Measurements from ENCODE around the gene LRFN4.

The LRFN4 gene

DNA sequence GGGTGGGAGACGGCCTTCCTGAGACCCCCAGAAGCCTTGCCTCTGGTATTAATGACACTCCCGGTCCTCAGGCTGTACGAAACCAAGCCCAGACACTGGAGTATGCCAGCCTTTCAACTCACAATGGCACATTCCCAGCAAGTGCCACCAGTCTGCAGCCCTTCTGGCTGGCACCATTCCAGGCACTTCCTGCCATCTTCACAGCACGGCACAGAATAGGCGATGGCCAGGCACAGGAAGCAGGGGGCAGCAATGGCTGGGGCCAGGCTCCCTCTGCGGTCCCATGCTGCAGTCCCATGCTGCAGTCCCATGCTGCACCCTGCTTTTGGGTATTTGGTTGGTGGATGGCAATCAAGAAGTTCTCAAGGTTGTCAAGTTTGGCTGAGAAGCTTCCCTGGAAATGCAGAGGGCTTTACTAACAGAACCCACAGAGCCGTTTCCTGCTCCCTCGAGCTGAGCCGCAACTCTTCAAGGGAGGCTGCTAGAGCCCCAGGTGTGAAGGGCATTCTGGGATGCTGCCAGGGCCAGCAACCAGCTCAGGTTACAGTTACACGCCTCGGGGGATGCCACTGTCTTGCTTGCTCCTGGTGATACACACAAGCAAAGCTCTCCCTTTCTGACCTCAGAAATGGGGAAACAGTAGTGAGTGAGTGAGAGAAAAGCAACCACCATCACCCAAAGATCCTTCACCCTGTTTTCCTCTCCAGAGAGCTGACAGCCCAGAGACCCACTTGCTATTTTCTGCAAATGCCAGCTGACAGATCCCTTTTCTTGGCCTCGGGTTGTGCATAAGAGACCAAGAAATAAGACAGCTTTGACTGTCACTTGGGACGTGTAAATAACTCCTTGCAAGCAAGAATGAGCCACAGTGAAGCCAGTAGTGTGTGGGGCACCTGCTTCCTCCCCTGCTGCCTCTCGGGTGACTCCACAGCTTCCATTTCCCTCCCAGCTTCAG is 23.9 kb downstream of the LRFN4 start:
- H3K4me3 ChIP-seq (replicated peaks in 1 of 2; ENCODE audit: low read depth in 2 of 2, low read length in 2 of 2), result no peak overlapping the region
- no peak for DNase-seq (ENCODE audit: low read depth in 2 of 2)
- TF ChIP-seq, protein P1, sequence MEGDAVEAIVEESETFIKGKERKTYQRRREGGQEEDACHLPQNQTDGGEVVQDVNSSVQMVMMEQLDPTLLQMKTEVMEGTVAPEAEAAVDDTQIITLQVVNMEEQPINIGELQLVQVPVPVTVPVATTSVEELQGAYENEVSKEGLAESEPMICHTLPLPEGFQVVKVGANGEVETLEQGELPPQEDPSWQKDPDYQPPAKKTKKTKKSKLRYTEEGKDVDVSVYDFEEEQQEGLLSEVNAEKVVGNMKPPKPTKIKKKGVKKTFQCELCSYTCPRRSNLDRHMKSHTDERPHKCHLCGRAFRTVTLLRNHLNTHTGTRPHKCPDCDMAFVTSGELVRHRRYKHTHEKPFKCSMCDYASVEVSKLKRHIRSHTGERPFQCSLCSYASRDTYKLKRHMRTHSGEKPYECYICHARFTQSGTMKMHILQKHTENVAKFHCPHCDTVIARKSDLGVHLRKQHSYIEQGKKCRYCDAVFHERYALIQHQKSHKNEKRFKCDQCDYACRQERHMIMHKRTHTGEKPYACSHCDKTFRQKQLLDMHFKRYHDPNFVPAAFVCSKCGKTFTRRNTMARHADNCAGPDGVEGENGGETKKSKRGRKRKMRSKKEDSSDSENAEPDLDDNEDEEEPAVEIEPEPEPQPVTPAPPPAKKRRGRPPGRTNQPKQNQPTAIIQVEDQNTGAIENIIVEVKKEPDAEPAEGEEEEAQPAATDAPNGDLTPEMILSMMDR (IDR thresholded peaks at IDR 0.05; ENCODE audit: low read depth, low read length), result no peak

GRCh38 chr11:66881451-66881835 is 24.6 kb downstream of the LRFN4 start:
- H3K4me3 ChIP-seq (replicated peaks in 1 of 2; ENCODE audit: low read depth in 2 of 2, low read length in 2 of 2), result no peak overlapping the region
- no peak for DNase-seq (ENCODE audit: low read depth in 2 of 2)
- TF ChIP-seq, protein P1 (IDR thresholded peaks at IDR 0.05; ENCODE audit: low read depth, low read length), result no peak

GRCh38 chr11:66881927-66882452 is 25.1 kb downstream of the LRFN4 start:
- no peak overlapping the region for H3K4me3 ChIP-seq (replicated peaks in 1 of 2; ENCODE audit: low read depth in 2 of 2, low read length in 2 of 2)
- TF ChIP-seq, protein P1 (IDR thresholded peaks at IDR 0.05; ENCODE audit: low read depth, low read length), result no peak
- no peak for DNase-seq (ENCODE audit: low read depth in 2 of 2)

- DNase-seq (ENCODE audit: low read depth in 2 of 2), result no peak
- TF ChIP-seq, protein P1 (IDR thresholded peaks at IDR 0.05; ENCODE audit: low read depth, low read length), result no peak
- H3K4me3 ChIP-seq (replicated peaks in 1 of 2; ENCODE audit: low read depth in 2 of 2, low read length in 2 of 2), result no peak overlapping the region
Measured at GRCh38 chr11:66882561-66883015, 25.7 kb downstream of the LRFN4 start.

DNA sequence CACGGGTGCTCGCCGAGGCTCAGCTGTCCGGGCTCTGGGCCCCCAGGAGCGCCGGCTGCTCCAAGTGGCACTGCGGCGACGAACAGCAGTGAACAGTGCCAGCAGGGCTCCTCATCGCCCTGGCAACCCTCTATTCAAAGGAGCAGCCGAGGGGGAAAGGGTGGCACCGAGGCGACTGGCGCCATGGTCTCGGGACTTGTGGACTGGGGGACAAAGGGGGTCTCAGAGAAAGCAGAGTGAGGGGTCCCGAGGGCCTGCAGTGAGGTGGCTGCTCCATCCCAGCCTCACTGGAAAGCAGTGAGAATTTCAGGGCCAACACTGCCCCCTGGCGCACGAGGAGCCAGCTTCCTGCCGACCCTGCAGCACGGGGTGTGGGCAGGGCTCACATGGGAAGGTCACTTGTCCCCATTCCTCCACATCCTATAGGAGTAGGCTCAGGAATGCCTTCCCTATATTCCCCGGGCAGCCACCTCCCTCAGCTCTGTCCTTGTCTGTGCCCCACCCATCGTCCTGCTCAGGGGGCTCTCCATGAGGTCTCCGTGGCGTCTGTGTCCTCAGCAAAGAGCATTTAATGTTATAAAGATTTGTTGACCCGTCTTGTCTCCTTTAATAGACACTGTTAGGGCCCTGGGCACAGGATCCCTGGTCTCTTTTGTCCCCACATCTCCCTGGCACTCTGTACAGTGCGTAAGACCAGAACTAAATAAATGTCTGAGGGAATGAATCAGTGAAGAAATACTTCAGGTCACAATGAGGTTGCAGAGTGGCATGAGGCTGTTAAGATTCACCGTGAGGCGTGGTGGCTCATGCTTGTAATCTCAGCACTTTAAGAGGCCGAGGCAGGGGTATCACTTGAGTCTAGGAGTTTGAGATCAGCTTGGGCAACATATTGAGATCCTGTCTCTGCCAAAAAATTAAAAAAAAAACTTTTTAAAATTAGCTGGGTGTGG is 26.4 kb downstream of the LRFN4 start:
- no peak overlapping the region for H3K4me3 ChIP-seq (replicated peaks in 1 of 2; ENCODE audit: low read depth in 2 of 2, low read length in 2 of 2)
- DNase-seq (ENCODE audit: low read depth in 2 of 2), result peak; percentile 51 to 75
- TF ChIP-seq, protein P1 (IDR thresholded peaks at IDR 0.05; ENCODE audit: low read depth, low read length), result peak; percentile 45

DNA sequence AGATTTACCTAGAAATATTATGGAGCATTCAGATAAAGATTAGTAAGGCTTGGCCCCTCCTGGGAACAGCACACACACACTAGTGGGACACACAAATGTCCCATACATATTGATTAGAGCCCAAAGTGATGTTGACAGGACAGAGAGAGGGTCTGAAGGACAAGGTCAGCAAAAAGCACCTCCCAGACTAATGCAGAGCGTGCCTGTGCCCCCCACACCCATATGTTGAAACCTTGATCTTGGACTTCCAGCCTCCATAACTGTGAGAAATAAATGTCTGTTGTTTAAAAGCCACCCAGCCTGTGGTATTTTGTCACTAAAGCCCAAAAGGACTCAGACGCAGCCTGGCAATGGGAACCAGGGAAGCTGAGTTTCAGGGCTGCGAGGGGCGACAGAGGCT is 27.6 kb downstream of the LRFN4 start:
- no peak overlapping the region for H3K4me3 ChIP-seq (replicated peaks in 1 of 2; ENCODE audit: low read depth in 2 of 2, low read length in 2 of 2)
- DNase-seq (ENCODE audit: low read depth in 2 of 2), result no peak
- TF ChIP-seq, protein P1 (IDR thresholded peaks at IDR 0.05; ENCODE audit: low read depth, low read length), result no peak

All from cardiac fibroblast (primary cell).